ENCODE results near the gene DVL1. TPM values are rescaled to one million over a fixed set of nuclear protein-coding genes. Genes with fewer than 3 reads are reported as not detected.

DVL1 gene
- total RNA-seq, 1 experiment from 2014 or later, result 91.4 TPM

GRCh38 chr1:1341549-1342021, 7.6 kb downstream of the DVL1 start:
- Mint-ChIP-seq H3K9me3 (peaks cover 8% of the 10 kb centered on the region), H3K4me3 (no peak overlapping the region), H3K27me3 (ENCODE audit: low read depth) (no peaks in the 10 kb centered on the region), H3K4me1 (no peaks in the 10 kb centered on the region), H3K27ac (no peak overlapping the region), H3K36me3 (peaks cover 17% of the 10 kb centered on the region)
- ChIA-PET POLR2A (no interaction called here), CTCF (interaction anchor here (1.0 kb wide), 1 partner anchor 12 kb away, joined by 3 read pairs; no protein-coding TSS in a partner anchor)
- no peak for ATAC-seq
- TF ChIP-seq ZNF232 (CRISPR knock-in tag; IDR thresholded peaks at IDR 0.05) (no peak), EMX1 (CRISPR knock-in tag; IDR thresholded peaks at IDR 0.05) (no peak), NR1H2 (CRISPR knock-in tag; IDR thresholded peaks at IDR 0.05) (no peak), E2F1 (CRISPR knock-in tag; IDR thresholded peaks at IDR 0.05) (no peak), USF1 (CRISPR knock-in tag; IDR thresholded peaks at IDR 0.05) (no peak), CREB1 (CRISPR knock-in tag; IDR thresholded peaks at IDR 0.05) (no peak), HMGA2 (CRISPR knock-in tag; IDR thresholded peaks at IDR 0.05) (no peak), ZNF138 (CRISPR knock-in tag; conservative IDR thresholded peaks at IDR 0.05) (no peak), FOXP1 (CRISPR knock-in tag; IDR thresholded peaks at IDR 0.05; ENCODE audit: borderline replicate concordance) (no peak), RORB (CRISPR knock-in tag; IDR thresholded peaks at IDR 0.05) (no peak), RELA (CRISPR knock-in tag; IDR thresholded peaks at IDR 0.05; ENCODE audit: borderline replicate concordance) (no peak), STAT6 (CRISPR knock-in tag; conservative IDR thresholded peaks at IDR 0.05; ENCODE audit: low read depth) (no peak), NR2C2 (CRISPR knock-in tag; IDR thresholded peaks at IDR 0.05) (no peak), TEAD1 (CRISPR knock-in tag; IDR thresholded peaks at IDR 0.05) (no peak), ZNF423 (CRISPR knock-in tag; IDR thresholded peaks at IDR 0.05) (no peak)
- TF ChIP-seq, protein P1, sequence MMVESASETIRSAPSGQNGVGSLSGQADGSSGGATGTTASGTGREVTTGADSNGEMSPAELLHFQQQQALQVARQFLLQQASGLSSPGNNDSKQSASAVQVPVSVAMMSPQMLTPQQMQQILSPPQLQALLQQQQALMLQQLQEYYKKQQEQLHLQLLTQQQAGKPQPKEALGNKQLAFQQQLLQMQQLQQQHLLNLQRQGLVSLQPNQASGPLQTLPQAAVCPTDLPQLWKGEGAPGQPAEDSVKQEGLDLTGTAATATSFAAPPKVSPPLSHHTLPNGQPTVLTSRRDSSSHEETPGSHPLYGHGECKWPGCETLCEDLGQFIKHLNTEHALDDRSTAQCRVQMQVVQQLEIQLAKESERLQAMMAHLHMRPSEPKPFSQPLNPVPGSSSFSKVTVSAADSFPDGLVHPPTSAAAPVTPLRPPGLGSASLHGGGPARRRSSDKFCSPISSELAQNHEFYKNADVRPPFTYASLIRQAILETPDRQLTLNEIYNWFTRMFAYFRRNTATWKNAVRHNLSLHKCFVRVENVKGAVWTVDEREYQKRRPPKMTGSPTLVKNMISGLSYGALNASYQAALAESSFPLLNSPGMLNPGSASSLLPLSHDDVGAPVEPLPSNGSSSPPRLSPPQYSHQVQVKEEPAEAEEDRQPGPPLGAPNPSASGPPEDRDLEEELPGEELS (CRISPR knock-in tag; IDR thresholded peaks at IDR 0.05), result no peak
- TF ChIP-seq, protein P2, sequence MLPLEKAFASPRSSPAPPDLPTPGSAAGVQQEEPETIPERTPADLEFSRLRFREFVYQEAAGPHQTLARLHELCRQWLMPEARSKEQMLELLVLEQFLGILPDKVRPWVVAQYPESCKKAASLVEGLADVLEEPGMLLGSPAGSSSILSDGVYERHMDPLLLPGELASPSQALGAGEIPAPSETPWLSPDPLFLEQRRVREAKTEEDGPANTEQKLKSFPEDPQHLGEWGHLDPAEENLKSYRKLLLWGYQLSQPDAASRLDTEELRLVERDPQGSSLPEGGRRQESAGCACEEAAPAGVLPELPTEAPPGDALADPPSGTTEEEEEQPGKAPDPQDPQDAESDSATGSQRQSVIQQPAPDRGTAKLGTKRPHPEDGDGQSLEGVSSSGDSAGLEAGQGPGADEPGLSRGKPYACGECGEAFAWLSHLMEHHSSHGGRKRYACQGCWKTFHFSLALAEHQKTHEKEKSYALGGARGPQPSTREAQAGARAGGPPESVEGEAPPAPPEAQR (CRISPR knock-in tag; IDR thresholded peaks at IDR 0.05), result no peak
- TF ChIP-seq, protein P3, sequence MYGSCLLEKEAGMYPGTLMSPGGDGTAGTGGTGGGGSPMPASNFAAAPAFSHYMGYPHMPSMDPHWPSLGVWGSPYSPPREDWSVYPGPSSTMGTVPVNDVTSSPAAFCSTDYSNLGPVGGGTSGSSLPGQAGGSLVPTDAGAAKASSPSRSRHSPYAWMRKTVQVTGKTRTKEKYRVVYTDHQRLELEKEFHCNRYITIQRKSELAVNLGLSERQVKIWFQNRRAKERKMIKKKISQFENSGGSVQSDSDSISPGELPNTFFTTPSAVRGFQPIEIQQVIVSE (CRISPR knock-in tag; IDR thresholded peaks at IDR 0.05; ENCODE audit: borderline replicate concordance), result no peak
- TF ChIP-seq, protein P4, sequence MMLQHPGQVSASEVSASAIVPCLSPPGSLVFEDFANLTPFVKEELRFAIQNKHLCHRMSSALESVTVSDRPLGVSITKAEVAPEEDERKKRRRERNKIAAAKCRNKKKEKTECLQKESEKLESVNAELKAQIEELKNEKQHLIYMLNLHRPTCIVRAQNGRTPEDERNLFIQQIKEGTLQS (CRISPR knock-in tag; conservative IDR thresholded peaks at IDR 0.05), result no peak; the same call in 1 of the 2 replicates
- TF ChIP-seq, protein P5, sequence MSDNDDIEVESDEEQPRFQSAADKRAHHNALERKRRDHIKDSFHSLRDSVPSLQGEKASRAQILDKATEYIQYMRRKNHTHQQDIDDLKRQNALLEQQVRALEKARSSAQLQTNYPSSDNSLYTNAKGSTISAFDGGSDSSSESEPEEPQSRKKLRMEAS (CRISPR knock-in tag; IDR thresholded peaks at IDR 0.05), result no peak
- no peak for DNase-seq (ENCODE audit: low spot score)

Data from WTC11 (cell line).